DND-41 (cell line): ENCODE data around the gene TMEM163.

ENCODE experiments used
- ATAC-seq: fragments of 200-7000 bp; cut with Tn5 transposase; 3 replicates; pipeline ENCODE4 v1.9.1; 2021; ENCODE audit warnings: low read depth; ENCODE audit not compliant: insufficient read depth
- DNase-seq: peaks from one replicate; pipeline ENCODE4 v3.0.0-alpha.2; 2020
- H2AFZ ChIP-seq: 2 replicates; pipeline ENCODE4 v1.6.0; 2012; ENCODE audit warnings: low read depth, low read length
- H3K27ac ChIP-seq: 2 replicates; pipeline ENCODE4 v1.5.1; 2012; ENCODE audit warnings: low read length, inconsistent platforms
- H3K27me3 ChIP-seq: fragments of 200-600 bp; sonication (generic); 2 replicates; pipeline ENCODE4 v1.6.0; 2012; ENCODE audit warnings: low read length, mild to moderate bottlenecking, inconsistent platforms; ENCODE audit not compliant: insufficient read depth, poor library complexity
- H3K36me3 ChIP-seq: 2 replicates; pipeline ENCODE4 v1.5.1; 2012; ENCODE audit warnings: low read length, inconsistent platforms; ENCODE audit not compliant: insufficient read depth
- H3K4me1 ChIP-seq: 2 replicates; pipeline ENCODE4 v1.5.1; 2012; ENCODE audit warnings: mild to moderate bottlenecking, low read length; ENCODE audit not compliant: insufficient read depth
- H3K4me2 ChIP-seq: 2 replicates; pipeline ENCODE4 v1.6.0; 2012; ENCODE audit warnings: mild to moderate bottlenecking, moderate library complexity, low read length, inconsistent platforms; ENCODE audit not compliant: insufficient read depth
- H3K4me3 ChIP-seq, 2 experiments: fragments of 200-600 bp in 1 of 2; shearing (Covaris generic) in 1 of 2; 2 replicates each; pipeline ENCODE4 v1.5.1; 2012 to 2016; ENCODE audit warnings: inconsistent platforms in 2 of 2, low read length in 2 of 2, mild to moderate bottlenecking in 2 of 2, low read depth in 1 of 2, moderate library complexity in 1 of 2
- H3K79me2 ChIP-seq: 2 replicates; pipeline ENCODE4 v1.6.0; 2012; ENCODE audit warnings: low read length, inconsistent platforms; ENCODE audit not compliant: insufficient read depth
- H3K9ac ChIP-seq: 2 replicates; pipeline ENCODE4 v1.6.0; 2012; ENCODE audit warnings: low read depth, mild to moderate bottlenecking, inconsistent platforms, low read length, moderate library complexity
- H3K9me3 ChIP-seq: 2 replicates; pipeline ENCODE4 v1.5.1; 2012; ENCODE audit warnings: low read length, moderate library complexity, mild to moderate bottlenecking, inconsistent platforms; ENCODE audit not compliant: insufficient read depth, severe bottlenecking
- H4K20me1 ChIP-seq: 2 replicates; pipeline ENCODE4 v1.6.0; 2012; ENCODE audit warnings: low read length; ENCODE audit not compliant: insufficient read depth
- EZH2 ChIP-seq: IDR thresholded peaks from 3 replicates; pipeline ENCODE4 v1.6.1; 2012; ENCODE audit warnings: borderline replicate concordance, low read depth, mild to moderate bottlenecking, moderate library complexity, low read length, inconsistent platforms; ENCODE audit not compliant: severe bottlenecking
- TF ChIP-seq, protein P1 (sequence below): IDR thresholded peaks from 2 replicates; pipeline ENCODE4 v1.5.1; 2012; ENCODE audit warnings: borderline replicate concordance, low read length, moderate library complexity, mild to moderate bottlenecking; ENCODE audit not compliant: poor library complexity, severe bottlenecking; ENCODE audit errors: extremely low read depth

Gene TMEM163

DNA sequence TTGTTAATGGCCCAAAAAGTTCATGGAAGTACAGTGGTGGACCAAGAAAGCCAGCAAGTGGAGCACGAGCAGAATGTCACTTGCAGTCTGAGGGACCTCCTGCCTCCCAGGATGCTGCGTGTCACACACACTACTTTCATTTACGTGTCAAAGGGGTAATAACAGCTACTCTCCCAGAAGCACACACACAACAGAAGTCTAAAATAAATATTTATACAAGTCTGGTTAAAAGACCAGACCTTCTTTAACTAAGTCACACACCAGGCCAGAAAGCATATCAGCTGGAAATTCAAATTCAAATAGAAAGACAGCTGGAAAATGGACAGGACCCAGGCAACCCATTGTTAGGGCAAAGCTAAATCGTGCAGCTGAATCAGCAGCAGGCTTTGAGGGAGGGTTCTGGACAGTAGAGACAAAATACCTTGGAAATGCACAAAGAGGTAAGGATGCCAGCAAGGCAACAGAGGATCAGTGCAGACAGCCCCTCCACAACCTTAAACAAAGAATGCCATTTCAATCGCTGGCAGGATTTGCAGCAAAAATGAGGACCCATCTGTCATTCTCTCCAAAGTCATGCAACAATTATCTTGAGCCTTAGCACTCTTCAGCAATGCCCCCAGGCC lies 160.5 kb downstream of the TMEM163 start:
- H3K9ac ChIP-seq, result no peak overlapping the region
- TF ChIP-seq EZH2, result no peak
- TF ChIP-seq, protein P1, sequence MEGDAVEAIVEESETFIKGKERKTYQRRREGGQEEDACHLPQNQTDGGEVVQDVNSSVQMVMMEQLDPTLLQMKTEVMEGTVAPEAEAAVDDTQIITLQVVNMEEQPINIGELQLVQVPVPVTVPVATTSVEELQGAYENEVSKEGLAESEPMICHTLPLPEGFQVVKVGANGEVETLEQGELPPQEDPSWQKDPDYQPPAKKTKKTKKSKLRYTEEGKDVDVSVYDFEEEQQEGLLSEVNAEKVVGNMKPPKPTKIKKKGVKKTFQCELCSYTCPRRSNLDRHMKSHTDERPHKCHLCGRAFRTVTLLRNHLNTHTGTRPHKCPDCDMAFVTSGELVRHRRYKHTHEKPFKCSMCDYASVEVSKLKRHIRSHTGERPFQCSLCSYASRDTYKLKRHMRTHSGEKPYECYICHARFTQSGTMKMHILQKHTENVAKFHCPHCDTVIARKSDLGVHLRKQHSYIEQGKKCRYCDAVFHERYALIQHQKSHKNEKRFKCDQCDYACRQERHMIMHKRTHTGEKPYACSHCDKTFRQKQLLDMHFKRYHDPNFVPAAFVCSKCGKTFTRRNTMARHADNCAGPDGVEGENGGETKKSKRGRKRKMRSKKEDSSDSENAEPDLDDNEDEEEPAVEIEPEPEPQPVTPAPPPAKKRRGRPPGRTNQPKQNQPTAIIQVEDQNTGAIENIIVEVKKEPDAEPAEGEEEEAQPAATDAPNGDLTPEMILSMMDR, result no peak
- H4K20me1 ChIP-seq, result no peaks in the 10 kb centered on the region
- DNase-seq (no peak), ATAC-seq (no peak)
- H3K4me1 ChIP-seq, result no peaks in the 10 kb centered on the region
- H3K27ac ChIP-seq, result no peak overlapping the region
- no peak overlapping the region for H3K4me3 ChIP-seq
- no peak overlapping the region for H2AFZ ChIP-seq
- H3K4me2 ChIP-seq, result no peak overlapping the region
- H3K27me3 ChIP-seq, result no peaks in the 10 kb centered on the region
- no peaks in the 10 kb centered on the region for H3K9me3 ChIP-seq
- H3K79me2 ChIP-seq, result no peaks in the 10 kb centered on the region
- no peaks in the 10 kb centered on the region for H3K36me3 ChIP-seq

DNA sequence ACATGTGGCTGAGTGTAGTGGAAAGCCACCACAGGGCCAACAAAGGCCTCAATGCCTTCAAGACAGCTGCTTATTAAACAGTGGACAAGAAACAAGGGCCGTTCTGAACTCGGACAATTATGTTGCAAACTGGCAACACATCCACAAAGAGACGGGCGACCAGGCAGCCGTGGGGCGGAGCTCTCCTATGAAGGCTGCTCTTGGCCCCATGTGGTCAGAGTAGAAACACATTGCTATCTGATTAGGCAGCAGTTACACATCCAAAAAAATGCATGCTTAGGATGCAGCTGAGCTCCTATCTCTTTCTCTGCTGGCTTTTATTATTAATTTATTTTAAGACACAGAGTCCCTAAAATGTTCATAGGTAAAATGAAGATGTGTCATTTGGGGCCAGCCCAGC lies 163.4 kb downstream of the TMEM163 start:
- H3K4me2 ChIP-seq, result no peak overlapping the region
- H3K27me3 ChIP-seq, result no peaks in the 10 kb centered on the region
- H3K4me3 ChIP-seq, result no peak overlapping the region
- no peaks in the 10 kb centered on the region for H3K4me1 ChIP-seq
- H2AFZ ChIP-seq, result no peak overlapping the region
- no peaks in the 10 kb centered on the region for H4K20me1 ChIP-seq
- no peak for ATAC-seq
- no peak for TF ChIP-seq EZH2
- TF ChIP-seq, protein P1, result no peak
- no peaks in the 10 kb centered on the region for H3K9me3 ChIP-seq
- H3K36me3 ChIP-seq, result no peaks in the 10 kb centered on the region
- no peak overlapping the region for H3K27ac ChIP-seq
- H3K79me2 ChIP-seq, result no peaks in the 10 kb centered on the region
- DNase-seq, result no peak
- H3K9ac ChIP-seq, result no peak overlapping the region

DNA sequence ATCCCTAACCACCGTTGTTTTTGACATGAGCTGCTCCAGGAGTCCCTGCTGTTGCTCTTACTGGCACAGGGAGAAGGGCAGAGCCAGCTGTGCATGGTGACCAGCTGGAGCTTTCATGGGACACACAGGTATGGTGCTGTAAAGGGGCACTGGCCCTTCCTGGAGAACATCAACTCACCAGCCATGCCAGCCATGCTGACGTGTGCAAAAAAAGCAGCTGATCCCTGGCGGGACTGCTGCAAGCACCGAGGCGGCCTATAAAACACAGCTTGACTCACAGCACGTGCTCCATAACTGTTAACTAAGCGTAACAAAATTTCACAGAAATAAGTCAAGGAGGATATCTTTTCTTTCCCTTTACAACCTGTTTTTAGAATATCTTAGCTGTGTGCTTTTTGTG lies 165.1 kb downstream of the TMEM163 start:
- no peaks in the 10 kb centered on the region for H3K4me1 ChIP-seq
- no peak overlapping the region for H3K4me2 ChIP-seq
- no peak overlapping the region for H3K4me3 ChIP-seq
- H3K27ac ChIP-seq, result no peak overlapping the region
- no peaks in the 10 kb centered on the region for H3K79me2 ChIP-seq
- H3K36me3 ChIP-seq, result no peaks in the 10 kb centered on the region
- H3K9ac ChIP-seq, result no peak overlapping the region
- no peaks in the 10 kb centered on the region for H3K9me3 ChIP-seq
- H3K27me3 ChIP-seq, result no peaks in the 10 kb centered on the region
- ATAC-seq (no peak), DNase-seq (no peak)
- H4K20me1 ChIP-seq, result no peaks in the 10 kb centered on the region
- TF ChIP-seq EZH2, result no peak
- TF ChIP-seq, protein P1, result no peak
- H2AFZ ChIP-seq, result no peak overlapping the region
